Prostate gland (tissue), 2 donors: ENCODE data around the gene FAM53C. TPM values are rescaled to one million over a fixed set of nuclear protein-coding genes. Genes with fewer than 3 reads are reported as not detected.

Experiments
- DNase-seq: peaks from one replicate; pipeline ENCODE4 v3.0.0-alpha.2; 2019; ENCODE audit warnings: low spot score
- H3K27ac ChIP-seq, 2 donors: fragments of 200-600 bp; sonication (generic); 2 replicates each; pipeline ENCODE4 v1.5.1; 2017 to 2019
- H3K27me3 ChIP-seq: fragments of 200-600 bp; sonication (generic); replicated peaks from 2 replicates; pipeline ENCODE4 v1.5.1; 2019; ENCODE audit not compliant: insufficient read depth
- H3K36me3 ChIP-seq, 2 donors: fragments of 200-600 bp; sonication (generic); 1 replicate in 1 of 2; 2 replicates in 1 of 2; pipeline versions ENCODE4 v1.5.1 to v1.8.1; 2017 to 2019
- H3K4me1 ChIP-seq: fragments of 200-600 bp; sonication (generic); replicated peaks from 2 replicates; pipeline ENCODE4 v1.5.1; 2019
- H3K4me3 ChIP-seq, 2 donors: fragments of 200-600 bp; sonication (generic); 2 replicates each; pipeline ENCODE4 v1.5.1; 2017 to 2019
- H3K9me3 ChIP-seq: fragments of 200-600 bp; sonication (generic); 2 replicates; pipeline ENCODE4 v1.5.1; 2017
- POLR2A ChIP-seq: fragments of 450-650 bp; IDR thresholded peaks from one replicate; pipeline ENCODE4 v1.6.1; 2016; ENCODE audit warnings: antibody characterized with exemption, mild to moderate bottlenecking
- POLR2AphosphoS5 ChIP-seq: sonication (generic); formaldehyde crosslinking; IDR thresholded peaks from one replicate; pipeline ENCODE4 v1.6.1; 2017; ENCODE audit warnings: antibody characterized with exemption
- WGBS: methylation state at CpG from one replicate; pipeline ENCODE4 v1.1.5; 2018; 5-methylcytosine and 5-hydroxymethylcytosine counted together
- intact Hi-C: fragments of 100-400 bp; cut with DNase I; formaldehyde crosslinking; loops from one replicate; pipeline ENCODE4 v1.14.2; 2022
- total RNA-seq, 2 donors: library from RNA; depleted of rRNA; stranded (reverse); fragments of >200 nt; gene quantifications; one replicate each; pipeline ENCODE4 v1.1.0, GENCODE V29; 2016
- TF ChIP-seq, protein P1 (sequence below), 4 experiments: fragments of 200-600 bp in 2 of 4; fragments of 450-650 bp in 2 of 4; sonication (generic) in 2 of 4; IDR thresholded peaks; 1 replicate in 3 of 4; 2 replicates in 1 of 4; pipeline ENCODE4 v1.5.1; 2016 to 2019; ENCODE audit warnings: antibody characterized with exemption in 4 of 4, mild to moderate bottlenecking in 2 of 4, moderate library complexity in 2 of 4

Gene FAM53C
- total RNA-seq, 2 donors from 2014 or later: 32.9 to 81.0 TPM

DNA sequence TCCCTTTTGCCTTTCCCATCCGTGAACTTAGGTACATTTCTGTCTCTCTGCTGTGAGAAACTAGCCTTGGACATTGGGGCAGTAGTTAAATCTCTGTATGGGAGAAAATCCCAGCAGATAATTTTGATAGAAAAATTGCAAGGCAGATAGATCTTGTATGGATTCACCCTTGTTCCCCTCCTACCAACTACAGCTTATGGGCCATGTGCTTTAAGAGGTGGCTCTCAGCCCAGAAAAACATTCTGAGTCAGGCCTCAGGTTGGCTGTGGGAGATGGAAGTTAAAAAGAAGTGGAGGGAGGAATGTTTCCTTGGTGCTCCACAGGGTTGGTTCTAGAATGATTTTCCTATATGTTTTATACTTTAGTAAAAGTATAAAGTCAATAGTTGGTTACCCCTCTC is 13.0 kb downstream of the FAM53C start:
- no peaks in the 10 kb centered on the region for H3K9me3 ChIP-seq
- TF ChIP-seq POLR2AphosphoS5 (no peak), POLR2A (no peak)
- TF ChIP-seq, protein P1, sequence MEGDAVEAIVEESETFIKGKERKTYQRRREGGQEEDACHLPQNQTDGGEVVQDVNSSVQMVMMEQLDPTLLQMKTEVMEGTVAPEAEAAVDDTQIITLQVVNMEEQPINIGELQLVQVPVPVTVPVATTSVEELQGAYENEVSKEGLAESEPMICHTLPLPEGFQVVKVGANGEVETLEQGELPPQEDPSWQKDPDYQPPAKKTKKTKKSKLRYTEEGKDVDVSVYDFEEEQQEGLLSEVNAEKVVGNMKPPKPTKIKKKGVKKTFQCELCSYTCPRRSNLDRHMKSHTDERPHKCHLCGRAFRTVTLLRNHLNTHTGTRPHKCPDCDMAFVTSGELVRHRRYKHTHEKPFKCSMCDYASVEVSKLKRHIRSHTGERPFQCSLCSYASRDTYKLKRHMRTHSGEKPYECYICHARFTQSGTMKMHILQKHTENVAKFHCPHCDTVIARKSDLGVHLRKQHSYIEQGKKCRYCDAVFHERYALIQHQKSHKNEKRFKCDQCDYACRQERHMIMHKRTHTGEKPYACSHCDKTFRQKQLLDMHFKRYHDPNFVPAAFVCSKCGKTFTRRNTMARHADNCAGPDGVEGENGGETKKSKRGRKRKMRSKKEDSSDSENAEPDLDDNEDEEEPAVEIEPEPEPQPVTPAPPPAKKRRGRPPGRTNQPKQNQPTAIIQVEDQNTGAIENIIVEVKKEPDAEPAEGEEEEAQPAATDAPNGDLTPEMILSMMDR (IDR thresholded peaks at IDR 0.05): no peak
- no peak overlapping the region for H3K4me3 ChIP-seq

DNA sequence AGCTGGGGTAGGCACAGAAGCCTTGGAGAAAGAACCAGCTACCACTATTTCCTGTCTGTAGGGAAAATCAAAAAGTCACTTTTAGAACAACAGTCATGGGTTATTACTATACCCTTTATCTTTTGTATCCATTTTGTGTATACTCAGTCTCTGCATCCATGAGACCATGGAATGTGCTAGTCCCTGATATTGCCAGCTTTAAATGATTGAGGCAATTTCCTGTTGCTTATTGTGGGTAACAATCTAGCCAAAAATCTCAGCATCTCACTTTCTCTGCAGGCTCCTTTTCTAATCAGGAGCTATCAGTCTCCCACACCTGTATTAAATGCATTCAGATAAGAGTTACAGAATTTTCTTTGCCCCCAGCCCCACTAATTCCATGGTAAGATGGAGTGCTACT is 13.5 kb downstream of the FAM53C start:
- Histone ChIP-seq H3K27ac (no peak overlapping the region), H3K27me3 (no peaks in the 10 kb centered on the region), H3K9me3 (no peaks in the 10 kb centered on the region), H3K36me3 (no peaks in the 10 kb centered on the region), H3K4me3 (no peak overlapping the region), H3K4me1 (peaks cover 9% of the 10 kb centered on the region)
- no peak for DNase-seq
- no peak for TF ChIP-seq POLR2AphosphoS5
- TF ChIP-seq POLR2A: no peak
- TF ChIP-seq, protein P1 (IDR thresholded peaks at IDR 0.05): no peak
- intact Hi-C loops: no loop called here

More for the DNA sequence above, 13.0 kb downstream of the FAM53C start:
- WGBS: 93% methylated on average over 1 of the region's 1 CpG
- Histone ChIP-seq H3K36me3 (peaks cover under 1 to 1% of the 10 kb centered on the region in 2 donors), H3K27ac (no peak overlapping the region), H3K27me3 (no peaks in the 10 kb centered on the region), H3K4me1 (peaks cover 9% of the 10 kb centered on the region)
- no peak for DNase-seq
- intact Hi-C loops: no loop called here

DNA sequence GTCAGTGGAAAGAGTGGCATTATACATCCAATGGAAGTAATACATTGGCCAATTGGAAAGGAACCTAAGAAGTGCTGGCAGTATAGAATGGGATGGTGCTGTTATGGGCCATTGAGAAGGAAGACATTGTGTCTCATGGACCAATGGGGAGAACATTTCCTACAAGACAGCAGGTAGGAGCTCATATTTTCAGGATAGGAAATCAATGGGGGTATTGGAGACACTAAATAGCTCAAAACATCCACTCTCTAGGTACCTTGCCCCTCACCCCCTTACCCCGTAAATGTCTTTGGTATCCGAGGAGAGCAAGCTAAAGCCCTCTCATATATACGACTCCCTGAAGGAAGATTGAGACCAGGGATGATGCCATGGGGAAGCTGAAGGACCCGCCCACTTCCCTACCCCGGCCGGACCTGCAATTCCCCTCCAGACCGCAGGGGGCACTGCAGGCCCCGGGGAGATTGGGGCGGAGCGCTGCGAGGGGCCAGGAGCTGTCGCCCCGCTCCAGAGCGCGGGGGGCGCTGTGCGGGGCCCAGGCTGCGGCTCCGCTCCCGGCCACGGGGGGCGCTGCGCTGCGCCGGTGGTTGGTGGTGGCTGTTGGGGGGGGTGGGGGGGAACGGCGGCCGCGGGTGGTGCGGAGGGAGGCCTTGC is 14.1 kb downstream of the FAM53C start, which contains the start of gene KDM3B:
Gene KDM3B (plus strand): TSS at position 615 of the 651 bp plus-strand sequence. CDS start 111 bp downstream, outside the sequence.
- peaks cover 9% of the 10 kb centered on the region for H3K4me1 ChIP-seq
- H3K4me3 ChIP-seq: peak within 1 kb of the TSS; percentile 85 to 96
- H3K27me3 ChIP-seq: no peaks in the 10 kb centered on the region
- H3K36me3 ChIP-seq: no peaks in the 10 kb centered on the region
- intact Hi-C loops: no loop called here
- H3K27ac ChIP-seq: peak within 1 kb of the TSS; percentile 88 to 99
- peak; percentile 61 for DNase-seq
- WGBS: 19% methylated on average over 12 of the region's 30 CpGs
- TF ChIP-seq POLR2AphosphoS5: peak; percentile 48
- TF ChIP-seq, protein P1 (IDR thresholded peaks at IDR 0.05): peak; percentile 92 to 99 (median 96)
- TF ChIP-seq POLR2A: no peak
- no peaks in the 10 kb centered on the region for H3K9me3 ChIP-seq

DNA sequence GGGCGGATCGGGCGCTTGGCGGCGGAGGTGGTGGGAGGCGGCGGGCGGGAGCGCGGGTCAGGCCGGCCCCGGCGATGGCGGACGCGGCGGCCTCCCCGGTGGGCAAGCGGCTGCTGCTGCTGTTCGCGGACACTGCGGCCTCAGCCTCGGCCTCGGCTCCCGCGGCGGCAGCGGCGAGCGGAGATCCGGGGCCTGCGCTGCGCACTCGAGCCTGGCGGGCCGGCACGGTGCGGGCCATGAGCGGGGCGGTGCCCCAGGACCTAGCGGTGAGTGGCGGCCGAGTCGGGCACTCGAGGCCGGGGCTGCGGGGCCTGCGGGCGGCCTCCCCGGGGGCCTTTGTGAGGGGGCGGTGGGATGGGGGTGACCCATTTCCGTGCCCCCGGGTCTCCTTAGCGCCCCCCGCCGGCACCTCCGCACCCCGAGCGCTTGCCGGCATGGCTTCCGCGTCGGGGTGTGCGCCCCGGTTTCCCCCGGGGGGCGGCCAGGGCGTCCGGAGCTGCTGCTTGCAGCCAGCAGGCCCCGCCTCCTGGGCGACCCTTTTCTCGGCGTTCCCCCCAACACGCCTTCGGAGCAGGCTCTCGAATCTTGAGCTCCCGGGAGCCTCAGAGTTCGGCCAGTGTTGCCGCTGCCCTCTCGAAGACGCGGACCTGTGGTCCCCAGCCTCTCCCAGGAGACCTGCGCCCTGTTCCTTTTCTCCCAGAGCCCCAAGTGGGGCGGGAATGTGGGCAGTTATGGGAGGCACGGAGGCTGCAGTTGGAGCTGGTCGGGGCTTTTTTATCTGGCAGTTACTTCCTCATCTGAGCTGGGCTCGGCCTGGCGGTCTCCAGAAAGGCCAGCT is 14.9 kb downstream of the FAM53C start:
- Histone ChIP-seq H3K9me3 (no peaks in the 10 kb centered on the region), H3K36me3 (no peaks in the 10 kb centered on the region), H3K27me3 (no peaks in the 10 kb centered on the region), H3K4me1 (peaks cover 9% of the 10 kb centered on the region), H3K27ac (peak overlapping the region; percentile 88 to 99), H3K4me3 (peak overlapping the region; percentile 85 to 96)
- TF ChIP-seq POLR2AphosphoS5 (peak; percentile 30), POLR2A (peak; percentile 55)
- TF ChIP-seq, protein P1 (IDR thresholded peaks at IDR 0.05): peak in 3 of 4 experiments; percentile 17 to 43 (median 28)
- intact Hi-C loops: no loop called here
- 2% methylated on average over 24 of the region's 88 CpGs for WGBS
- DNase-seq: peak; percentile 62
